HG03354 (cell line): ENCODE measurements around the gene CENPM.
"Not testable (repeated sequence)": the region's sequence is repeated elsewhere in the genome, so short reads cannot be mapped to it uniquely, and the experiment has no call there.

Experiments
- ATAC-seq: cut with Tn5 transposase; IDR thresholded peaks from one replicate; pipeline ENCODE4 v1.9.1; 2021; ENCODE audit warnings: mild to moderate bottlenecking; ENCODE audit not compliant: unreplicated experiment, poor library complexity, severe bottlenecking

Gene CENPM

DNA sequence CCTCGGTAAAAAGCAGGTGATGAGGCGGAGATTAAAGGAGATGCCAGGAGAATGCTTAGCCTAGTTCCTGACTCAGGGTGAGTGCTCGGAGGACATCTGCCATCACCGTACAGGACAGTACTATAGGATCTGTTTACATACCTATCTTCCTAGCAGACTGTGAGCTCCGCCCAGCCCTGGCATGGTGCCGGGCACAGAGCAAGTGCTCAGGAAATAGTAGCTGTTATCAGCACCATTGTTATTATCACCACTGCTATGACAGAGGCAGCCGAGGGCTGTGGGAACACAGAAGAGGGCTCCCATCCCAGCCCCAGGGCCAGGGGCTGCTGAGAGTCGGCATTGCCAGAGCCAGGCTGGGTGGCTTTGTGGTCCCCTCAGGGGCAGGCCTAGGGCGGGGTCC is 21.6 kb upstream of the CENPM start:
- ATAC-seq: no peak

DNA sequence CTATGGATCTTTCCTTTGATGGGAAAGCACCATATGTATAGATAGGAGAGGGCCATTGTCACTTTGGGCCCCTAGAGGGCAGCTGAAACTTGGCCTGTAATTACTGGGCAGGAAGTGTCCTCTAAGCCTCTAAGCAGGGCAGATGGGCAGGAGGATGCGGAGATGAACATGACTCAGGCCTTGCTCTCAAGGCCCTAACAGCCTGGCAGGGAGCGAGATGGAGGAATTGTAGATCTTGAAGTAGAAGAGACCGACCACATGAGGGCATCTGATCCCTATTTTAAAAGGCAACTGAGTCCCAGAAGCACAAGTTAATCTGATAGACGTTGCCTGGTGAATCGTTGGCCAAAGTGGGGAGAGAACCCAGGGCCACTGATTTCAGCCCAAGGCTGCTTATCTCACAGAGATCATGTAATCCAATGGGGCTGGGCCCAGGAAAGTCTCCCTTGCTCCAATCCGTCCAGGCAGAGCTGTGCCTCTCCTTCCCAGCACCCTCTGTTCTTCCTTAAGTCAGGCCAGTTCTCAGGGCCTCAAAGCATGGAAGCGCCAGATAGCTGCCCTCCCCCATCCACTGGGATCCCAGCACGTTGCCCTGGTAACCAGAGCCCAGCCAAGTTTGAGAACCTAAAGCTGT is 19.8 kb upstream of the CENPM start:
- ATAC-seq: no peak

DNA sequence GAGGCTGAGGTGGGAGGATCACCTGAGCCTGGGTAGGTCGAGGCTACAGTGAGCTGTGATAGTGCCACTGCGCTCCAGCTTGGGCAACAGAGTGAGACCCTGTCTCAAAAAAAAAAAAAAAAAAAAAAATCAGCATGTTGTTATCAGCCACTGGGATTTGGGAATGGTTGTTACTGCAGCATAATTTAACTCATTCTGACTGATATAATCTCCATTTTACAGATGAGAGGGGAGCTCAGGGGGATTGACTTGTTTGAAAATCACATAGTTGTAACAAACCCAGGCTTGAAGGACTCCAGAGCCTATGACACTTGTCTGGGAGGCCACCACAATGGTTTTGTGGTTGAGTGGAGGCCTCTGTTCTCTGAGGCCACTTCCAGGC is 19.3 kb upstream of the CENPM start:
- no peak for ATAC-seq

DNA sequence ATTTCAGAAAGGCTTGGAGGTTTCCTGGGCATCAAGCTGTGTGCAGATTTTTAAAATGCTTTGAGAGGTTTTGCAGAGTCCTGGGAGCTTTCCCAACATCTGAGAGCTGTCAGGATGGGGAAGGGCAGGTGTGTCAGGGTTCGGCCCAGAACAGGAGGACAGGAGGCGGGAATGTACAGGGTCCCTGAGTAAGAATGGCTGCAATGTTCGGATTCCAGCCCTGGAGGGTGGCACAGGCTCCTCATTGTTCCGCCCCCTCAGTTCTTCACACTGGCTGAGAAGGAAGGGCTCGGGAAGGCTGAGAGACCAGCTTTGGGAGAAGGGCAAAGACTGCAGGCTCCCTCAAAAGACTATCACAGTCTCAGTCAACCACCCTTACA is 17.1 kb upstream of the CENPM start:
- no peak for ATAC-seq

DNA sequence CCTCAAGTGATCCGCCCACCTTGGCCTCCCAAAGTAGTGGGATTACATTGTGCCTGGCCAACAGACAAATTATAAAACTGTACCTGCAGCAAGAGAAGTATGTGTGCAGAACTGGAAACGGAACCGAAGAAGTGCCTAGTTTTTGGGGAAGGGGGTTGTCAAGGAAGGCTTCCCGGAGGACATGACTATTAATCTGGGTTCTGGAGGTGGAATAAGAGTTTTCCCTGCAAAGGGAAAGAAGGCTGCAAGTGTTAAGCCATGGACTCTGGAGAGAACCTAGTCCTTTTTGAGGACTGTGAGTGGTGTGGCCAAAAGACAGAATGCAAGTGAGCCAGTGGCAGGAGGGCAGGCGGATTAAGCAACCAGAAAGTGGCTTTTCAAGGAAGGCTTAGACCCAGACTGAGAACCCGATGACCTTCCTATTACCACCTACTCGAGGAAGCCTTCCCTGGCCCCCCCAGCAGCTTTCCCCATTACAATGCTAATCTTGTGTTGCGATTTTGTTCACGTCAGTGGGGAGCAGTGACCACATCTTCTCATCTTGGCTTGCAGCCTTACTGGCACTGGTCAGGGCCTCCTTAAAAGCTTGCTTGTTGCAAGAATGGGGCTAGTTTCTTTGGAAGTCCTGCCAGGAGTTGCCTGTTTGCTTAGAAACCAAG is 16.6 kb upstream of the CENPM start:
- ATAC-seq: no peak

DNA sequence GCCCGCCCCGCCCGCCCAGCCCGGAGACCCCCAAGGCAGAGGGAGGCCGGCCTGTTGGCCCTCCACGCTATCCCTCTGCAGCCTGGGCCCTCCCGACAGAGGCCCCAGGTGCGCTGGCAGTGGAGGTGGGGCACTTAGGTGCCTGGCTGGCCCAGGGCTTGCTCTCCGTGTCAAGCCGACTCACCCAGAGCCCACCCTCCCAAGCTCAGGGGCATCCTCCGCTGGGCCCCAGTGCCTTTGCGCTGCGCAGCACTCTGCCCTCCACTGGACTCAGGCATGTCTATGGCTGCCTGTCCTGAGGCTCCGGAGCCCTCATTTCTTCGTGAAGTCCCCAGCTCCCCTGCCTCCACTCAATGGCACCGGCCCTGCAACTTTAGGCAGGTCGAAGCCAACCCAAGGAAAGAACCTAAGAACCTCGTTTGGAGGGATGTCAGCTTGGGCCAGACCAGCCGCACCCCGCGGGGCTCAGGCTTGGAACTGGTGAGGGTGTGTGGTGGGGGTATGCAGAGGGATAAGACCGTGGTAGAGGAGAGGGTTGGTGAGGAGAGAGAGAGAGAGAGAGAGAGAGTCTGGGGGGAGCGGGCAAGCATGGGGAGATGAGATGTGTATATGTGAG is 11.1 kb upstream of the CENPM start:
- ATAC-seq: peak; percentile 12

DNA sequence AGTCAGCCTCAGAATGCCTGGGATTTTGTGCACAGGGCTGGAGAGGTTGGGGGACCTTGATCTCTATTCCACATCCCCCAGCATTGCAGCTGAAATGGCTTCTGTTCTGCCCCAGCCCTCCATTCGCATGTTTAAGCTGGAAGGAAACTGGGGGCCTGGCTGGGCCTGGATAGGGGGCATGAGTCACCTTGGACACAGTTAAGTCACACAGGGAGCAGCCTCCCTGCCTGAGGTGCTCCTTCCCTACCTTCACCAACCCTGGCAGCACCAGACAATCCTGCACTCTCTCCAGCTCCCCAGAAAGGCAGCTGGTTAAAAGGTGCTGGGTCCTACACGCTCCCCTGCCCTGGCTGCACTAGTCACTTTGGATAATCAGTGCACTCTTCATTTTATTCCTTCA is 5.8 kb upstream of the CENPM start:
- ATAC-seq: no peak

DNA sequence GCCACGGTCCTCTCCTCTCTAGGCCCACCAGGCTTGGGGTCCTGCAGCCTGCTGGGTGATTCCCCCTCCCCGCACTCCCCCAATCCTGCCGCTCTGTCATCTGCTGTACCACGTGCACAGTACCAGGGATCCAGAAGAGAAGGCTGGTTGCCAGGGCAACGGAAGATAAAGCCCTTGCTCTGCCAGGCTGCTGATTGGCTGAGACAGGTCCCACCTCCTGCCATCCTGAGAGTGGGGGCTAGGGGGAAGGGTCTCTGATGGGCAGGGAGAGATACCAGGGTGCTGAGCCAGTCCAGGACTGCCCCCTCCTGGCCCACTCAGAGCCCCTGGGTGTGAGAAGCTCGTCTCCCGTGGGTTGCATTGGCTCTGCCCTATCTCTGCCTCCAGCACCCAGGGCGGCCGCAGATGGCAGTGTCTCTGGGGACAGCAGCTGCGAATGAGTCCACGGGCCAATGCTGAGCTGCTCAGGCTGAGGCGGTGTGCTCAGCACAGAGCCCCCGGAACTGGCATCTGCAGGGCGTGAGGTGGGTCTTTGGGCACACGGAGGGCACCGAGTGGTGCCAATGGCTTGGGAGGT is 5.0 kb upstream of the CENPM start, which contains the start of gene SMIM45:
Gene SMIM45 (plus strand): TSS at position 253 of the 577 bp plus-strand sequence.
- ATAC-seq: no peak

DNA sequence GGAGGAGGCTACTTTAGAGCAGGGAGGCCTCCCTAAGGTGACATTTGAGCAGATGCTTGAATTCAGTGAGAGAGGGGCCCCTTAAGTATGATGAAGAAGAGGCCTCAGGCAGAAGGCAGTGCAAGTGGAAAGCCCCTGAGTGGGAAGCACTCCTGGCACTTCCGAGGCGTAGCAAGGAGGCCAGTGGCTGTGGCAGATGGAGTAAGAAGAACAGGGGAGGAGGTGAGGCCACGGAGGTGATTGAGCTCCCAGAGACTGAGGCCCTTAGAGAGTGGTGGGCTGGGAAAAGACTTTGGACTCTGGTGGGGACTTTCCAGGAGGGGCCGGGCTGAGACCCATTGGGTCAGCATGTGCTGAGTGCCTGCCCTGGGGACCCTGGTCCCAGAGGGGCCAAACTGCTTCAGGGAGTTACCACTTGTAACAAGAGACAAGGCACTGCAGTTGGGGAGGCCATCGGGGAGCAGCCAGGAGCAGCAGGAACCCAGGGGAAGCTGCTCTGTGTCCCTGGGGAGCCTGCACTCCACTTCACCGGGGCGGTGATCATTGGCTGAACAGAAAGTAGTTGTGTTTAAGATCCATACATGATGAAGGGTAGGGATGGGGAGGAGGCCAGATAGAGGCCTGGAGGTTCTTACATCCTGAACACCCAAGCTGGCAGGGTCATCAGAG is 2.5 kb upstream of the CENPM start:
- ATAC-seq: no peak

DNA sequence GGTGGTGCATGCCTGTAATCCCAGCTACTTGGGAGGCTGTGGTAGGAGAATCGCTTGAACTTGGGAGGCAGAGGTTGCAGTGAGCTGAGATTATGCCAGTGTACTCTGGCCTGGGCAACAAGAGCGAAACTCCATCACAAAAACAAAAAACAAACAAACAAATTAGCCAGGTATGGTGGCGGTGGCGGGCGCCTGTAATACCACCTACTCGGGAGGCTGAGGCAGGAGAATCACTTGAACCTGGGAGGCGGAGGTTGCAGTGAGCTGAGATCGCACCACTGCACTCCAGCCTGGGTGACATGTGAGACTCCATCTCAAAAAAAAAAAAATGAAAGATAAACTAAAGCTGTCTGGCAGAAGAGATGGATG is 2.0 kb upstream of the CENPM start:
- ATAC-seq: not testable (repeated sequence)

DNA sequence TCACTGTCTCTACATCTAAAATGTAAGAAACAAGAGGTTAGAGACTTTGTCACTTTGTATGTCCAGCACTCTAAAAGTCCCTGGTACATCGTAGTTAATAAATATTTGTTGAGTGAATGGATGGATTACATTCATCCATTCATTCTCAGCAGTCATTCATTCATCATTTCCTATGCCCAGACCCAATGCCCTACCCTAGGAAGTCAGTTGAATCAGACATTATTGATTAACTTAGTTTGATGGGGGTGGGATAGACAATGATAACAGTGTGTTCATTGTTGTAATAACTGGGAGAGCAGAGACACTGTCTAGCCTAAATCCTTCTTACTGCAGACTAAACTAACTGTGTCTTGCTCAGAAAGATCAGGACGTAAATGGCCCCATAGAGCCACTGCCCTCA is 1.2 kb upstream of the CENPM start:
- ATAC-seq: no peak

DNA sequence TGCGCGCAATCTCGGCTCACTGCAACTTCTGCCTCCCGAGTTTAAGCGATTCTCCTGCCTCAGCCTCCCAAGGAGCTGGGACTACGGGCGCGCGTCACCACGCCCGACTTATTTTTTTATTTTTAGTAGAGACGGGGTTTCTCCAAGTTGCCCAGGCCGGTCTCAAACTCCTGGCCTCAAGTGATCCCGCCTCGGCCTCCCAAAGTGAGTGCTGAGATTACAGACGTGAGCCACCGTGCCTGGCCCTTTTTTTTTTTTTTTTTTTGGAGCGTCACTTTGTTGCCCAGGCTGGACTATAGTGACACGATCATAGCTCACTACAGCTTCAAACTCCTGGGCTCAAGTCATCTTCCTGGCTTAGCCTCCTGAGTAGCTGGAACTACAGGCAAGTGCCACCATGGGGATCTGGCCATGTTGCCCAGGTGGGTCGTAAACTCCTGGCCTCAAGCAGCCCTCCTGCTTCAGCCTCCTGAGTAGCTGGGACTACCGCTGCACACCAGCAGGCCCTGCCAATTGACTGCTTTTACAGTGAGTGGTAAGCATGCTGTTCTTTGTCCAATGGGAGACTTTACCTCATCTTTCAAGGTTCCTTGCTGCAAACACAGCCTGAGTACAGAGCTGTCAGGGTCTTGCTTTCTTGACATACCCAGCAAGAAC is 600 bp upstream of the CENPM start:
- no peak for ATAC-seq

DNA sequence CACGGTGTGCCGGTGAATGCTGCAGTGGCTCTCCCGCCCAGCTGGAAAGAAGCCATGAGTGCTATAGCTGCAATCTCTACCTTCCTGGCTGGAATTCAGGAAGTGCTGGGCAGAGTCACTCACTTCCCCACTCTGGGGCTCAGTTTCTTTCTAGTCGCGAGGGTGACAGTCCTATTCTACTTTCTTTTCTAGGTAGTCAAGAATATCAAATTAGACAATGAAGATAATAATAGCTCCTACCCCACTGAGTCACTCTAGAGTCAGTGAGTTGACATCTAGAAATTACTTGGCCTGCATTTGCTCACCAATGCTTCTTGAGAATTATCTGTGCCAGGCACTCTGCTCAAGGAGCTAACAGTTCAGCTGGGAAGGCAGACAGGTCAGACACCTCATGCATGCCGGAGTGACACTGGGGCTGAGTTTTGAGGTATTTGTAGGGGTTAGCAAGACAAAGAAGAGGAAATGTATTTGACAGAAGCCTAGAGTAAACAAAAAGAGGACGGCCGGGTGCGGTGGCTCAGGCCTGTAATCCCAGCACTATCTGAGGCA is 3.2 kb downstream of the CENPM start:
- no peak for ATAC-seq

DNA sequence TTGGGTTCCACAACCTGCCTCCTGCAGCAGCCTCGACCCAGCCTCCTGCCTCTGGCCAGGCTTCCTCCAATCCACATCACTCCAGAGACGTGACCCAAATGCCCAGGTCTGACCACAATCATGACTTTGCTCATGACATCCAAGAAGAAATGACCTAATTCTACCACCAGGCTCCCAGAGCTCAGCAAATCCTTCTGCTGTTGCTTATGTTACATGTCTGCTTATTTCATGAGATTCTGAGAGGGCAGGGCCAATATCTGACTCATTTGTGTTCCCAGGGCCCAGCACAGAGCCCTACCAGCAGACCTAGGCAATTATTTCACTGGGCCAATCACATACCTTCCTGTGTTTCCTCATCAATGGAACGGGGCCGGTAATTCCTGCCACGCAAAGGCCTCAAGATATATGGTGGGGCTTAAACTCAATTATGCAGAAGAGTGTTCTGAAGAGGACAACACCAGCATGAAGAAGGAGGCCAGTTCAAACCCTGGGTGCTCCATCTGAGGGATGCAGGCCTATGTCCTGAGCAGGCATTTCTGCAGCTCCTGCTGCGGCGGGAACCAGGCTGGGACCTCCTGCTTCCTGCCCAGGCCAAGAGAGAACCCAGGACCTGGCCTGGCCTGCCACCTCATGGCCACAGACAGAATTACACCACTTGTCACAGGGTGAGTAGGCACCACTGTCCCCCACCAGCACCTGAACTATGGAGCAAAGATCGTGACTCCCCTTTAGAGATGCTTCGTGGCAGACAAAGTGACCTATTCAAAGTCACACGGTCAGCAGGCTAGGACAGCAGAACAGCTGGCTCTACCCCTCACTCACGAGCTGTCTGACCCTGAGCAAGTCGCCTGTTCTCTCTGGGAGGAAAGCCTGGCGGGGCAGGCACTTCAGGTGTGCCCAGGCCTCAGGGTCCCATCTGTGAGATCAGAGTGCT is 5.9 kb downstream of the CENPM start:
- ATAC-seq: peak; percentile 38

DNA sequence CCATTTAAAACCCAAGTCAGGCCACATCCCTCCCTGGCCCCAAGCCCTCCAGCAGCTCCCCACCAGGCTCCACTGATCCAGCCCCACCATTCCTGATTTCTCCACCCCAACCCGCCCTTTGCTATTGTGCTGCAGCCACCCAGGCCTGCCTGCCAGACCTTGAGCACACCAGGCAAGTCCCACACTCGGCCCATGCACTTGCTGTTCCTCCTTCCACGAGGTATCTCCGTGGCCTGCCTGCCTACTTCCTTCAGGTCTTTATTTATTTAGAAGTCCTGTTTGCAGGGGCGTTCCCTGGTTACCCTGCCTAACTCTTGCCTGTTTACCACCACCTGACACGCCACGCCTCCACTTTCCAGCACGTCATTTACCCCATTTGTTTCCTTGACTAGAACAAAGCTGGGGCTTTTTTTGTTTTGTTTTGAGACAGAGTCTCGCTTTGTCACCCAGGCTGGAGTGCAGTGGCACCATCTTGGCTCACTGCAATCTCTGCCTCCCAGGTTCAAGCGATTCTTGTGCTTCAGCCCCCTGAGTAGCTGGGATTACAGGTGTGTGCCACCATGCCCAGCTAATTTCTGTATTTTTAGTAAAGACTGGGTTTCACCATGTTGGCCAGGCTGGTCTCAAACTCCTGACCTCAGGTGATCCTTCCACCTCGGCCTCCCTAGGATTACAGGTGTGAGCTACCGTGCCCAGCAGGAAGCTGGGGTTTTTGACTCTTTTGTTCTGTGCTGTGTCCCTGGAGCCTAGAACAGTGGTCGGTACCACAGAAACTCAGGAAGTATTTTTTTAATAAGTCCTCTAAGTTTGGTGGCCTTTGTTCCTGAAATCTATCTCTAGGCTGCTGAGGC is 6.7 kb downstream of the CENPM start:
- ATAC-seq: peak; percentile 57

DNA sequence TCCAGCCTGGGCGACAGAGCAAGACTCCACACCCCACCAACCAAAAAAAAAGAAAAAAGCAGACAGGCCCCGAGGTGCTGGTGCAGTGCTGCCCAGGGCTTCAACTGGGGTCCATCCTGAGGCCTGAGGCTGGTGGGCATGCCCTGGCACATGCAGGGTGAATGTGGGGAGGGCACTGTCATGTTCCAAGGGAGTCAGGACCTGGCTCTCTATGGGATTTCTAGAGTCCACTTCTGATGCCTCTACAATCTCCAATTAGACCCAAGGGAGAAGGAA is 10.1 kb downstream of the CENPM start:
- ATAC-seq: no peak

DNA sequence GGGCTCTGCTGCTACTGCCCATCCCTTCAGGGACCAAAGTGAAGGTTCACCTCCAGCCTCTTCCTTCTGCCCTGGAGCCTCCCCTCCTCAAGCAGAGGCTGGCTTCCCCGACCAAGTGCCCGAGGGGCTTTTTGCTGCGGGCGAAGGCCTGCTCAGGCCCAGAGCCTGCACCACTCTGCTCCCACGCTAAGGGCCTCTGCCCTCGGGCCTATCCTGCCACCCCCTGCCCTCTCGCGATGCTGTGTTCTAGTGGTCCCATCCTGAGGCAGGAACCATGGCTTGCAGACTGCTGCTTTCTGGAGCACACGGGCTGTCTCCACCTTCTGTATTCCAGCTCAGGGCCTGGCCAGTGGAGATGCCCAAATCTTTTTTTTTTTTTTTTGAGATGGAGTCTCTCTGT is 11.4 kb downstream of the CENPM start:
- no peak for ATAC-seq

DNA sequence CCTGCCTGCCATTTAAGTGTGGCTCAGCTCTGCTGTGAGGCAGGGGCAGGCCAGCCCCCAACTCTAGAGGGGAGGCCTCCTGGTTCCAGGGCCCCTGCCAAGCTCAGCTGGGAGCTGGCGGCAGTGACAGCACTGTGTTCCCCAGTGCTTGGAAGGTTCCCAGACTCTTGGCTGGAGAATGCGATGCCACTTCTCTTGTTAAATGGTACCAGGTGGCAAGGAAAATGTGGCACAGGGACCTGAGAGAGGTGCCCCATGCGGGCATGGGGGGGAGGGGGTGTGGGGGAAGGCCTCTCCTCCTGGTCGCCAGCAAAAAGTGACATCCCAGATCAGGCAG is 12.0 kb downstream of the CENPM start:
- ATAC-seq: no peak
